ACHN (cell line): ENCODE data around the gene FHIT.

Source experiments
- DNase-seq: peaks from one replicate; pipeline ENCODE4 v3.0.0-alpha.2; 2015
- in situ Hi-C: cut with HindIII; loops from 2 replicates; pipeline ENCODE4 v1.10.0; 2017; ENCODE audit warnings: low sequenced_read_pairs, low pct_ligation_motif_present, low pct_unique_long_range_greater_than_20kb

The FHIT gene

DNA sequence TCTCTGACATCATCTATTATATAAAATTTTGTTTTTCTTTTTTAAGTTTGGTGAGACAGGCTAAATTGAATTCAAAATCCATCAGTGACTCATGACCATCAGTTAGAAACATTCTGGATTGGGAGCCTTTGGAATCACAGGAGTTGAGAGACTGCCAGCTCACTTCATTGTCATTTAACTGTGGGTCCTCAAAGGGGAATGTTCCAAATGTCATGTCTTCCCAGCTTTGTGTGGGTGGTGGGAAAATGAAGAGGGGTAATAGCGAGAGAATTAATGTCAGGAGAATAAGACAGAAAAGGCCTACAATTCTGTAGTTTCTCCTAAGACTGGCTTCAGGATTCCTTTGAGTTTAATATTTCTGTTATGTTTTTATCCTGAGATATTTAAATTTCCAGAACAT is 1051.9 kb downstream of the FHIT start:
- in situ Hi-C loops = no loop called here
- no peak for DNase-seq

DNA sequence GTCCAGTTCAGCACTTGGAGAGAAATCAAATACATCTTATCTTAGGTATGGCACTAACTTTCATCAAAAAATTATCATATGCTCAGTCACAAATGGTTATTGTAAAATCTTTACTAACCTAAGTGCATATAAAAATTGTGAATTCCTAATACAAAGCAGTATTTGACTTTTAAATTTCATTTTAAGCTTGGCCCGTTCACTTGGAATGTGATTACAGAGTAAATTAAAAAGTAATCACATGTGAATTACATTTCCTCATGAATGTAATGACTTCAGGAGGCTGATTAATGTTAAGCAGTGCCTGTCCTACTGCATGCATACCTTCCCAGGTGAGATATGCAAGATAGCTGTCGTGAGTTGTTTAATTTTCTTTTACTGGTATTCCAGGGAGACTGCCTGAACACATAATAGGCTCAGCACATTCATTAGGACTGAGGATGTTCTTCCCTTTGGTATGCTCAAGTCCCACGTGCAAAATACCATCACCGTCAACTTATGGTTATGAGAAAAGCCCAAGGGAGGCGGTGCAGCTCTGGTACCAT is 1053.0 kb downstream of the FHIT start:
- in situ Hi-C loops = no loop called here
- no peak for DNase-seq

DNA sequence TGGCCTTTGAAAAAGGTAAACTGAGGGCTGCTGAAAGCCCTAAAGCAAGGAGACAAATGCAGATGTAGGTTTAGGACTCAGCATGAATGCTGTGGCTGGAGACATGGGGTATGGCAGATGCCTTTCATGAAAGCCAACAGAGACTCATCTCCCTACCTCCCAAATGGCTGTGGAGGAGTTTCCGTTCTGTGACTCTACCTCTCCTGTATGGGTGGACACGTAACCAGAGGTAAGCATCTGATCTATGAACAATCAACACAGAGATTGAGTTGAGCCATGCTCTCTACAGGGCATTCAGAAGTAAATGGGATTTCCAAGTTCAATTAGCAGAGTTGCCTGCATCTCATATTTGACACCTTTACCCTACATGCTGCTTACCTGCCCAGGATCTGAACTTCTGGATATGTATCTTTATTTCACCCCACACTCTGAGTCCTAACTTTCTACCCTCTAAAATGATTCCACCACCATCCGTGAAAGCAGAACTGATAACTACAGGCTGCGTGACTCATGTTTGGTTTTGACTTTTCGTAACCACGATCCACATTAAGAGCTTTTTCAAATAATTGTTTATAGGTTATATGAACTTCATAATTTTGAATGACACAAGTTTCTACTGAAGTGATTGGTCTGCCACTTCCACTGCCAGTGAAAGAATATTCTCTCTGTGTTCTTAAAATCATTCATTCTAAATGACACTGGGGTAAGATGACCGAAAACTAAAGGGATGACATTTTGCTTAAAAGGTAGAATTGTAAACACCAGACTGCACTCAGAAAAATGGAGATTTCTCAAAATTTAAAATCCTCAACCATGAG is 1058.7 kb downstream of the FHIT start:
- in situ Hi-C loops = no loop called here
- no peak for DNase-seq

DNA sequence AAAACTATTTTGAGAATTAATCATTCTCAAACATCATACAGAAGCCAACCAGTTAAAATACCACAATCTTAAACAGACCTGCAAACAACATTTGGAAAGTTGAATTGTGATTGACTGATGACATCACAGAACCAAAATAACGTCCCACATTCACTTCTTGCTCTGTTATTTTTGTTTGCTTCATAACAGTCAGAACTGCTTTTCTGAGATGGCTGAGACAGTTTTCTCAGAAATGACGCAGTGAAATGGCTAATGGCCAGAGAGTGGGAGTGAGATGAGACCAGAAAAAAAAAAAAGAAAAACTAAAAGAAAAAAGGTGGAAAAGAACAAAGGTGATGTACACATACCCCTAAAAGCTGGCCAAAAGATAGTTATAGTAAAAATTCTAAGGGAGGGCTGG is 1061.2 kb downstream of the FHIT start:
- DNase-seq = no peak
- in situ Hi-C loops = no loop called here

DNA sequence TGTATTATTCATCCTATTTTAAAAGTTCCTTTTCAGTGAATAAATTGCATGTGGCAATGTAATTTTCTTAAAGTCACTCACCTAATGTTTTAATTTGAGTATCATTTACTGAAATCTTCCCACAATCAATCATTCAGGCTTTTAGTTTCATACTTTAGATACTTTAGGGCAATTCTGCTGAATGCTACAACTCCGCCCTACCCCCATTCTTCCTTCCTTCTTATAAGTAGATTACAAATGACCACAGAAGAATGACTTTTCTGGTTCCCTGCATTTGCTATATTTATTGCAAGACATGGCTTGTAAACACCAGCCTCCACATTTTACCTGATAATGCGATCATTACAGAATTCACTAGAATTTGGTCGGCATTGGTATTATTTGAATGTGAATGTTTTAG is 1061.9 kb downstream of the FHIT start:
- in situ Hi-C loops = no loop called here
- DNase-seq = no peak

DNA sequence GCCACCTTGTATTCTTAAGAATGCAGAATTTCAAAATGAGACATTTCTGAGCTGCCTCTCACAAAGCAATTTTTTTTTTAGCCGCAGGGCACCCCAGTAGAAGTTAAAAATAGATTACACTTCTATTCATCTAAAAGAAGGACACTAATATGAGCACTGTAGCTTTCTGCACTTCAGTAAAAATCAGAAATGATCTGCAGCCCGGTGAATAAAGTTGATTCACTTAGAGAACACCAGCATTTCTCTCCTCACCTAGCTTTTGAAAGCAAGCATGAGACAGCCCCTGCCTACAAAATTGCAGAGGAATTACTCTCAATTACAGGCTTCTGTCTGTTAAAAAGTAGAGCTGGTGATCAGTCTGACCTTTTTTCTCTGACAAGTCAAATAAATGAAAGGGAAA is 1062.4 kb downstream of the FHIT start:
- in situ Hi-C loops = no loop called here
- no peak for DNase-seq

DNA sequence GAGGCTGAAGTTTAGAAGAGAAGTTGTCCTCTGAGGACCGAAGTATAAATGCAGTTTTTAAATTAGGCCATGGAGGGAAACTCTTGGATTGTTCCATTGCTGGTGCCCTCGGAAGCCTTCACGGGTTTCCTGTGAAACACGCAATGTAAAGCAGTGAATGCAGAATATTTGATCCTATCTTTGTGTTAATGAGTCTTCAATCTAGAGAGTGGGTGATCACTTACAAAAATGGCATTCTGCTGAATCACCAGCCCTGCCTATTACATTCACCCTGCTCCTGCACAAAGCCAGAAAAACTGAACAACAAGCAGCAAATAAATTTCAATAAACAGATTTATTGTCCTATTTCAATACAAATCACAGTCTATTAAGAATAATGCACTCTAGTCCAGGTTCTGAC is 1063.9 kb downstream of the FHIT start:
- in situ Hi-C loops = no loop called here
- no peak for DNase-seq

DNA sequence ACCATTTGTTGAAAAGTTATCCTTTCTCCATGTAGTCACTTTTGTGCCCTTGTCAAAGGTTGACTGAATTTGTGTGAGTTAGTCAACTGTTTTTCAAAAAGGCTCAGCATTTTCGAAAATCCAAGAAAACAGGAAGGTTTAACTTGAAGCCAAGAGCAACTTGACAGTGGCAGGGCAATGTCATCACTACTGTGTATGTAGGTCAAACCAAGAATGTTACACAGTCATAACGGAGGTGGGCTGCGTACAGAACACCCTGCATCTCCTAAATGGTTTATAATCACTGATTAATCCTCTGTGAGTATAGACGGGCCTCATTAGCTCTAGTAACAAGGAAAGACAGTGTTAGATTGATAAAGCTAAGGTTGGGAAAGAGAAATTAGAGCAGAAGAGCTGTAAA is 1064.9 kb downstream of the FHIT start:
- DNase-seq = no peak

DNA sequence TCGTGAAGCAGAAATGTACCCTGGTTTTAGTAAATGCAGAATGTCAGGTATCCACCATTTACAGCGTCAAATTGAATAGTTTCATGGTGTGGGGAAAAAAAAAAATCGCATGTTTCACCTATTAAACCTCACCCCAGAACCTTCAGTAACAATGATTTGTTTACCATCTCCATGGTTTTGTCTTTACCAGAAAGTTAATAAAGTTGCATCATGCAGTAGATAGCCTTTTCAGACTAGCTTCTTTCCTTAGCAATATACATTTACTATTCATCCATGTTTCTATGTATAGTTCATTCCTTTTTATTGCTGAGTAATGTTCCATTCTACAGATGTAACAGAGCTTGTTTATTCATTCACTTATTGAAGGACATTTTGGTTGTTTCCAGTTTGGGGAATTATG is 1066.1 kb downstream of the FHIT start:
- no peak for DNase-seq
- in situ Hi-C loops = no loop called here

More for the DNA sequence above, 1064.9 kb downstream of the FHIT start:
- in situ Hi-C loops = no loop called here

DNA sequence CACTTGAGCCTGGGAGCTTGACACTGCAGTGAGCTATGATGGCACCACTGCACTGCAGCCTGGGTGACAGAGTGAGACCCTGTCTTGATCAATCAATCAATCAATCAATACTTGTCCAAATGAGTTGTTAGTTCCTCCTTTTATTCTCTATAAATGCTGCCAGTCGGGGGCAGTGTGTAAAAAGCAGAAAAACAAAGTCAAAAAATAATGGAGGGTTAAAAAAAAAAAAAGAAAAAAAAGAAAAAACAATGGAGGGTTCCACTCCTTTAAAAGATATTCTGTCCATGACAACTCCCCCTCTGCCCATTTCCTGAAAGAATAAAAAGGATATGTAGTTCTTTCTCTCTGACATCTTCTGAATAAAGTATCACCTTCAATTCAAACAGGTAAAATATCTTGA is 1068.6 kb downstream of the FHIT start:
- DNase-seq = no peak
- in situ Hi-C loops = no loop called here

DNA sequence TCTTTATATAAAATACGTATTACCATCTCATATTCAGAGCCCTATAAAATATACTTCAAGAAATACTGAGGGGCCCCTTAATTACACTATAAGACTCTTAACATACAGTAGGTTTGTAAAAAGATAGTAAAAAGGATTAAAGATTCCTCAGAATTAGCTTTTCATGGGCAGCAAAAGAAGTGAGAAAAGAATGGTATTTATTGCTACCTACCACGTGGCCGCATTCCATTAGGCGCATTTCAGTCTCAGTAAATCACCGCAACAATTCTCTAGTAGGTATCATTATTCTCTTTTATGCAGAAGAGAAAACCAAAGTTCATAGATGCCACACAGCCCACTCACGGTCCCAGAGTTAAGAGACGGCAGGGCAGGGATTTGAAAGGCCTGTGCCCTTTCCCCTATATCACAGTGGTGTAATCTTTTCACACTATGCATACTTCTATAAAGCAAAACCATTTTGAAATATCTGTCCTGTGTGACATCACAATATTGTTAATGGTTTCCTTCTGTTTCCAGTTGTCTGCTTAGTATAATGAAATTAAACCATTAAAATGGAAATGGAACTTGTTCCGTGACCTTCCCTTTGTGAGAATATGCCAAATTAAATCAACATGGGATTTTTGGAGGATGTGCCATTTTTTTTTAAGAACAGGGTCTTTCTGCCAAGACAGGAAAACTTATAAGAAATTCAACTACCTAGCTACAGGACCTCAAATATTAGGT is 1072.2 kb downstream of the FHIT start:
- DNase-seq = no peak
- in situ Hi-C loops = no loop called here

DNA sequence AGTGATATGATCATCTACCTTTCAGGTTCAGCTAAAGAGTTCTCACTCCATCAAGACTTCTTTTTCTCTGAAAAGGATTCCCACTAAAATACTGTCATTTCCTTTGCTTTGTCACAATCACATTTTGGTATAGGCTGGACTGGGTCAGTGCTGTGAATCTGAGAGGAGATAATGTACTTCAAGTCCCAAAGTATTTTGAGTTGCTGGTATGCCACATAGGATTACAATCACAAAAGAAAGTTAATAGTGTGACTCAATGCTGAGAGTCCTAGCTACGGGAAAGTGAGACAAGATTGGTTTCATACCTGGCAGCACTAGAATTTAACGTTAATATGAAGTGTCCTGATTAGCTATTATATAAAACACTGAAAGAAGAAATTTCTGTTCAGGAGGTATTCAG is 1073.5 kb downstream of the FHIT start:
- in situ Hi-C loops = no loop called here

DNA sequence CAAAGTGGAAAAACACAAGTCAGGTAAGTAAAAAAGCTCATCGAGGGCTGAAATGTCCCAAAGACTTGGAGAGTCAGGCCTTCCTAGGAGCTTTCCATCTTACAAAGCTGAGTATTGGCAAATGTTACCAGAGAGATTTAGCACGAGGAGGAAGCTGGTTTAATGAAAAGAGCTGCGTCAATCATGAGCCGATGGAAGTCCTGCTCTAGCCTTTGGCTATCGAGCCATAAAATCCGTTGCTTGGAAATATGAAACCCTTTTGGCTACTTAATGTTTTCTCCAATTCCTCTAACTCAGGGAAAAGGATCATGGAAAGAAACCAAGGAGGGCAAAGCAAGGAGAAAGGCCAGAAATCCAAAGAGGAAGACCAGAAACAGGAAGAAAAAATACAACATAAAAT is 1074.6 kb downstream of the FHIT start:
- in situ Hi-C loops = no loop called here

More for the DNA sequence above, 1073.5 kb downstream of the FHIT start:
- DNase-seq = no peak

DNA sequence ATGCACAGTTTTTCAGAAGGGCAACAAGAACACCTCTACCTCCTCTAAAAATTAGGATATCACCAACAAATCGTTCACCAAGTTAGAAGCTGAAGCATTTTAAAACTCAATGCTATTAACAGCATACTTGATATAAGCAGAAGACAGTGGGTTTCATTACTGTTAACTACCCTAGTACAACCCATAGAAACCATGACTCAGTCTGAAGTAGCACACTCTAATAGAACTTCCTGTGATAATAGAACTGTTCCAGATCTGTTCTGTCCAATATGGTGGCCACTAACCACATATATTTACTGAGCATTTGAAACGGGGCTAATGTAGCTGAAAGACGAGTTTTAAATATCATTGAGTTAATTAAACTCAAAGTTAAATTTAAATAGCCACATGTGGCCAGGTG is 1075.6 kb downstream of the FHIT start:
- DNase-seq = no peak
- in situ Hi-C loops = no loop called here

More for the DNA sequence above, 1074.6 kb downstream of the FHIT start:
- DNase-seq = no peak

DNA sequence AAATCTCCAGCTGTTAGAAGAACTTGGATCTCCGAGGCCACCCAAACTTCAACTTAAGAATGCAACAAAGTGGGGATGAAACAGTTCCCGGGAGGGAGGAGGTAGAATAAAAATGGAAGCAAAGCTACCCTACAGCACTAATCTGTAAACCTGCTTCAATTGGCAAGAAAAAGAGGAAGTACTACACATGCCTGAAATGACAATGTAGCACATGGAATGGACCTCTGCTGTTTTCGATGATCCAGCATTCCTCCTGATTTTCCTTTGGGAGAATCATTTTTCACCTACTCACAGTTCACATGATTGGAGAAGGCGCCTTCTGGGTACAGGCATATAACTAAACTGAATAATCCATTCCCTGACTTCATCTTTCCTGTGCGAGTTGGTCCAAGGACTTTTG is 1081.5 kb downstream of the FHIT start:
- DNase-seq = no peak
- in situ Hi-C loops = no loop called here

DNA sequence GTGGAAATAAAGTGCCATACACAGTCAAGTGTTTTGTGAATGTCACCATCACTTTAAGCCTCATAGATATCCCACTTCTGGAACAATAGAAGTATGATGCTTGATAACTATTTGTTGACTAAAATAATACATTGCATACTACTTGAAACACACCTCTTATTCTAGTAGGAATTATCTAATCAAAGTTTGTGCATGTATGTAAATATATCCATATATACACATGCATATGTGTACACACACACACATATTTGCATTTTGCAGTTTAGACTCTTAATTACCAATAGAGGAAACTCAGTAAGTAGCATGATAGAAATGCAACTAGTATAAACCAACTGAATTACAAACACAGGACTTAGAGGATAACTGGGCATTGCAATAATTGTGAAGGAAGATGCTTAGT is 1084.1 kb downstream of the FHIT start:
- in situ Hi-C loops = no loop called here
- no peak for DNase-seq

DNA sequence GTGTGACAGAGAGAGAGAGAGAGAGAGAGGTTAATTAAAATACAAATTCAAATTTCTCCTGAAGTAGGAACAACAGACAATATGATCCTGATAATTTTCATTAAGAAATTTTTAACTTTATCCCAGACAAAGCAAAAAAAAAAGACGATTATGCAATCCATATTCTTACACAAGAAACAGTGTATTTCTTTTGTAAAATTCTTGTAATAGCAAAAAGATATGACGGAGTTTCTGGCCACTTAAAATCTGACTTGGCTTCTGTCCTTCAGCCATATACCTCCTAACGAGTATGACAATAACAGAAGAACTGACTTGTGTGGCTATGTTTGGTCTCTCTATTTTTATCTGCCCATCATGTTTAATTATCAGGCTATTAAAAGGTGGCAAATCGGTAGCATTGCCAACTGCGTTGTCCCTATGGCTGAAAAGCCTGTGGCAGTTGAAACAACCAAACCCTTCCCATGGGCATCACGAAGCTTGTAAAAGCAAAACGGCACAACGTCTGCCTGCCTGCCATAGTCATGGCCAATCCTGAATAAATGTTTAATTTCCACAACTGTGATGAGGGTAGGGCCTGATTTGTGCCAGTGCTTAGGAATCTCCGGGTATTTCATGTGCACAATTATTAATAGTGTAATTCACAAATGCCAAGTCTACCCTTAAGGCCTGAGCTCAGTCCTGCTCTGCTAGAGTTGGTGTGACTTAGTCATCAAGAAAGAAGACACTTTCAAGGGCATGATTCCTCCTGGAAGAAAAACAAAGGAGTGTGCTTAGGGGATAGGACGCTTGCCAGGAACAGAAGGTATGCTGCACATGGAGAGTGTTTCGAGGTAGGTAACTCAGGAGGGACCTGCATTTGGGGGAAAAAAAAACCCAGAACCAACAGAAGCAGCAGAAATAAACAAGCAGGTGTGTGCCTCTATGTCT is 1090.2 kb downstream of the FHIT start:
- in situ Hi-C loops = no loop called here
- DNase-seq = no peak

DNA sequence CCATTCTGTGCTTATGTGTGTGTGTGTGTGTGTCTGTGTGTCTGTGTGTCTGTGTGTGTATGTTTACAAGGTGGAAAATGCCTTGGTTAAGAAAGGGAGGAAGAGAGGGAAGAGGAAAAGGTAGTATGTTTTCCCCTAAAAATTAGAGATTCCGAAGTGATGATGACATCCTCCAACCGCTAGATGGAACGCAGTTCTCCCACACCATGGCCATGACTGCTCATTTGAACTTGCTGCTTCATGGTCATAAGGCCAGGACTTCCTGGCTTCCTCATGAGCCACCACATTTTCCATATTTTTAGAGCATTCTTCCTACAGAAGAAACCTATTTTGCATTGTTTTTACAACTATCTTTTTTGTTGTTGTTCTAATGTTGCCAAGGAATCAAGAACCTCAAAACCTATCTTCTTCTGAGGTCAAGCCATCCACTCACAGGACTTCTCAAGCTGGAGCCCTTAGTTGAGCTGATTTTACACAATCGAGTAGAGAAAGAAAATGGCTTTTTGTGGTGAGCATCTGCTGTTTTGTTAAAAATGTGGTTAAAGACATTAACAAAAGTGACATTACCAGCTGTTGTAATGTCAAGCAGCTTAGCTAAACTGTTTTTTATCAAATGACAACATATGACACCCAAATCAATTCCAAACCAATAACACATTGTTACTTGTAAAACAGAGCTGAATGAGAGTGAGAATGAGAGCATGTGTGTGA is 1091.0 kb downstream of the FHIT start:
- no peak for DNase-seq
- in situ Hi-C loops = no loop called here
